HG03432 (cell line): ENCODE measurements around the gene EPB41L3.
"Not testable (repeated sequence)": the region's sequence is repeated elsewhere in the genome, so short reads cannot be mapped to it uniquely, and the experiment has no call there.

Experiments
- ATAC-seq: cut with Tn5 transposase; IDR thresholded peaks from one replicate; pipeline ENCODE4 v1.9.1; 2021; ENCODE audit warnings: mild to moderate bottlenecking, moderate library complexity; ENCODE audit not compliant: unreplicated experiment

EPB41L3 gene

DNA sequence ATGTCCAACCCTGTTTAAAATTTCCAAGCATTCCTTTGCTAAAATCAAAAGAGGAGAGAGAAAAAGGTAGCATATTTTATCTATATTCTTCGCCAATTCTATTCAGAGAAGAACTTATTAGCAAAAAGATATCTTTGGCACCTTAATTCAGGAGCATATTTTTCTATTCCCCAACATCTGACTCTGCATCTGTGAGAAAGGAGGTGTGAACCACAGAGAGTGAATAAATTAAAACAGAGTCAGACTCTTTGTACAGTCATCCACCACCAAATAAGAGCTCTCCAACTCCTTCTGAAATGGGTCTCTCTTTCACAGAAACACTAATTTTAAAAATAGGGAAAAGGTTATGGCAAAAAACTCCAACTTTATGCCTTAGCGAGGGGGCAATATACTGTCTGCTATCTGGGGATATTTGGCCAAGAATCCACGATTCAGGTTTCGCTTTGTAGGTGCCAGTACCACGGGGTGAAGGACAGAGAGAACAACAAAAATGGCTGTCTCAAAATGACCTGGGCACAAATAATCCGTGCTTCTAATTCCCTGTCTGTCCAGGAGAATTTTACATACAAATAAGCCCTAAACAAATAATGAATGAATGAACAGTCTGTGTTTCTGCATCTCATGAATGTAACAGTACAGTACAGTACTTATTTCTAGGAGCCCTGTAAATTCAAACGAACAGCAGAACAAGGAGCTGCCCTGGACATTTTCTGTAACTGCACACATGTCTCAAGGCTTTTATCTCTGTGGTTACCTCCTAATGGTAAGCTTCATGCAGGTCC, 43.4 kb downstream of the EPB41L3 start:
- no peak for ATAC-seq

DNA sequence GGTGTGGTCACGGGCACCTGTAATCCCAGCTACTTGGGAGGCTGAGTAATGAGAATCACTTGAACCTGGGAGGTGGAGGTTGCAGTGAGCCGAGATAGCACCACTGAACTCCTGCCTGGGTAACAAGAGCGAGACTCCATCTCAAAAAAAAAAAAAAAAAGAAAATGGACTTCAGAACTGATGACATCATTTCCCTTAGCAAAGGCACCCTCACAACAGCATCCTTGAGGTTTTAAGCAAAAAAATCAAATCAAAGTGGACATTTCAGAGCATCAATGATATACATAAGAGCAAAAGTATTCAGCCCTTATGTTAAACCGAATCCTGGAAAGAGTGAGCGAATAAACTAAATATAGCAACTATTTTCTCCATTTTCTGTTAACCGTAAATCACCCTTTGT, 45.3 kb downstream of the EPB41L3 start:
- ATAC-seq: no peak

DNA sequence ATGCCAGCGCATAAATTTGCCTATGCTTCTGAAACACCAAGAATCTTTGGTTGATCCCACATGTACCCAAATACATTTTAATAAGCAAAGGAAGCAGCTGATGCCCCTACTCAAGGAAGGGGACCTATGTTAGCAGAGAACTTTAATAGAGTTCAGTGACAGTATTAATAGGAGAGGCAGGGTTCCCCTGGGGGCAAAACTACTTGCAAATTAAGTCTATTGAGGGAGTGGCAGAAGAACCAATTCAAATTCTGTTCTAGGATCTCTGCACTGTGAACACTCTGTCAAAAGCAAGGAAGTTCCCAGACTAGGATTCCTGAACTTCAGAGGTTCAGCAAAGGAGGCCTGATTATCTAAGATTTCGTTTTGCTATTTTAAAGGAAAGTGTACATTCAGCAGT, 47.5 kb downstream of the EPB41L3 start:
- no peak for ATAC-seq

DNA sequence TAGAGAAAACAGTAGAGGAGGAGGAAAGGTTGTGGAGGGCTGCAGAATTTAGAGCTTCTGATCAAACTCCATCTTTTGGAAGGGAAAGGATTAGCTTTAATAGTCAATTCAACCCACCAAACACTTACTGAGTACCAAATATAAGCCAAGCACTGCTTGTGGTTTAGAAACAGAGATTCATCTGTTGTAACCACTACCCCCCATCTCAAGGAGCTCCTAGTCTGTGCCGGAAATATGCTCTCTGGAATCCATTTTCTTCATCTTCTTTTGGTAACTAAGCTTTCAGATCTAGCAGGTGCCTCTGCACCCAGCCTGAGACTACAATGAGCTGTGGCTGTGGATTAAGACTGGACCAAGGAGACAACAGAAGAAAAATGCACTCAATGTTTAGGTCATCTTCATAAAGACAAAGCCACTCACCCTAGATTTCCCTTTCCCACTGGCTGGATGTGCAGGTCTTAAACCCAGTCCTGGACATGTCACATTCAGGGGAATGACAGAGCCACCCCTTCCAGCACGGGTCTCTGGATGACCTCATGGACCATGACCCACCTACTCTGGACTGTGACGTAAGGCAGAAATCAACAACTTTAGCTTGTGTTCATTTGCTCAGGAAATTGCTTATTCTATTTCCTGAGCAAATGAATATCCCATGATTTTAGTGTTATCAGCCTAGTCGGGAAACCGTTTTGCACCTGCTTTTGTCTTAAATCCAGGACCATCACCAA, 52.9 kb downstream of the EPB41L3 start:
- ATAC-seq: no peak

DNA sequence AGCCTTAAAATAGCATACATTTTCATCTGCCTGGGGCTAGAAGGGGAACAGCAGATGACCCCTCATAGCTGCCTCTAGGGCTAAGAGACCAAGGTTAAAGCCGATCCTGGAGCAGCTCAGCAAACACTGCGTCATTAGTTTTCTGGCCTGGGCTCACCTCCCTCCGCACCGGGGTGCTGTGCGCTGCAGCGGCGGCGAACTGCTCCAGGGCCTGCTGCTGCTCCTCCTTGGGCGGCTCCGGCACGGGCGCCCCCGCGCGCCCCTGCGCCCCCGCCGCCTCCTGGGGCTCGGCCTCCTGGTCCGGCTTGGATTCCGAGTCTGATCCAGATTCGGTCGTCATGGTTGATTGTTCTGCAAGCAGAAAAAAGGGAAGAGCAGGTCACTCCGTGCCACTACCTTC, 55.0 kb downstream of the EPB41L3 start:
- no peak for ATAC-seq

DNA sequence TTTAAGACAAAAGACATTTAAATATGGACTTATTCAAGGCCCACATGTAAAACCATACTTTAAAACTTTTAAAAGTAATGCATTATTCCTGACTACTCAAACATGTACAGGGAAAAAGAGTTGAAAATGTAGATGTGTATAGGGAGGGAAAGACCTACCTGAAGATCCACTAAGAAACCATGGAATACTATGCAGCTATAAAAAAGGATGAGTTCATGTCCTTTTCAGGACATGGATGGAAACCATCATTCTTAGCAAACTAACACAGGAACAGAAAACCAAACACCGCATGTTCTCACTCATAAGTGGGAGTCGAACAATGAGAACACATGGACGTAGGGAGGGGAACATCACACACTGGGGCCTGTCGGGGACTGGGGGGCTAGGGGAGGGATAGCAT, 55.8 kb downstream of the EPB41L3 start:
- not testable (repeated sequence) for ATAC-seq

DNA sequence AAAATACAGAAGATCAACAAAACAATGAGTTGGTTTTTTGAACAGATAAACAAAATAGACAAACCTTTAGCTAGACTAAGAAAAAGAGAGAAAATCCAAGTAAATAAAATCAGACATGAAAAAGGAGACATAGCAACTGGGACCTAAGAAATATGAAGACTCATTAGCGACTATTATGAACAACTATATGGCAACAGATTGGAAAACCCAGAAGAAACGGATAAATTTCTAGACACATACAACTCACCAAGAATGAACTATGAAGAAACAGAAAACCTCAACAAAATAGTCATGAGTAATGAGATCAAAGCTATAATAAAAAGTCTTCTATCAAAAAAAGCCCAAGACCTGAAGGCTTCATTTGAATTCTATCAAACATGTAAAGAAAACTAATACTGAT, 59.3 kb downstream of the EPB41L3 start:
- no peak for ATAC-seq

DNA sequence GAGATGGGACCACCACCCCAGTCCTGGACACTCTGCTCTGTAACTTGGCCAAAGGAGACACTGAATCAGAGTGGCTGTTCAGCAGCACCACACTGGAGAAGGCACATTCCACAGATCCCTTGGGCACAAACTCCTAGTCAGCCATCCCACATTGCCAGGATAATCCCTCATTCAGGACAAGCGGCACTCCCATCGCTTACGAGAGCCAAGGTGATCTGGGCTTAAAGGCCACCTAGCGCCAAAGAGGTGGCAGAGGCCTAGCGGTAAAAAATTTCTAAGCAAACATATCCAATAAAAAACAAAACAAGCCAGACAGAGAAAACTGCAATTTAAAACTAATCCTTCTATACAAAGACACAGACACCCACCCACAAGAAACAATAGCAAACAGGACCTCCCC, 62.2 kb downstream of the EPB41L3 start:
- no peak for ATAC-seq

DNA sequence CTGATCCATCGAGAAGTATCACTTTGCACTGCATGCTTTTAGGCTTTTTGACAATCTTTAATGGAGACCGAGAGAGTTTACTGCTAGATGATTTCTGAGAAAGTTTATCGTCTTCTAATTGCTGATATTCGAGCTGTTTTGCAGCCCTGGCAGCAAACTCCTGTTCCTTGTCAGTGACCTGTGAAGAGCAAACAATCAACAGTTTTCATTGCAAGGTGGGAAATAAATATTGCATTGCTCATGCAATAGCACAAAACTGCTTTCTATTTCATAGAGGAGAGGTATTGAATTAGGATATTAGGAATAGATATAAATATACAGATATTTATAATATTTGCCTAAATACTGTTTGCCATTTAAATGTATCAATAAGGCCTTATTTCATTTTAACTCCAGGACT, 65.5 kb downstream of the EPB41L3 start:
- ATAC-seq: no peak

DNA sequence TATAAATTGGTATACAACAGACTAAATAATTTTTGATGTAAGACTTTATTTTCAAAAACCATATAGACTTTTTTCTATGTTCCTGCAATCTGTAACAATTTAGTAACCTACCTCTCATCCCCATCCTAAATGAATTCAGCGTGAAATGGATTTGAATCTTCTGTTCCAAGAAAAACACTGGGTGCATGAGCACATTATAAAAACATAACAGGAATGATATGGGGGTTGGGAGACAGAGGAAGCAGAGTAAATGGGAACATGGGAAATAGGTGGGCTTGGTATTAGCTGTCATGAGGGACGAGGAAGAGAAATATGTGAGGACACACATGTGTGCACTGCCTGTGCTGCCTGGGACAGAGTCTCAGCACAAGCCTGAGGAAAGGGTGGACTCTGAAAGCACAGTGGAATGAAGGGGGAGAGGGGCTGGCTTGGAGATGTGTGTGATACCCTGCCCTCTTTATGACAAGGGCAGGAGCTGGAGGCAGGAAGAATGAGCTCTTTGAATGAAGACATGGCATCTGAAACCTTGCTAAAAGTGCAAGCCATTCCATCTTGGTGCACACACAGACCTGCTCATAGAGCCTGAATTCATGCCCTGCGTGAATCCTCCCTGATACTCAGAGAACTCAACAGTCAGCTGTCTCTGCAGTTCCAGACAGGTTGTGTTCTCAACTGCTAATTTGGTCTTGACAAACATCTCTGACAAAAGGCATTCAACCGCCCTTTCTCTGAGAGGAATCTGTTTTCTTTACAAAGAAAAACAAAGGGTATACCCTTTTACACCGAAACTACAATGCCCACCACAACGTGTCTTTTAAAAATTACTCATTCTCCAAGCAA, 66.6 kb downstream of the EPB41L3 start:
- ATAC-seq: no peak

DNA sequence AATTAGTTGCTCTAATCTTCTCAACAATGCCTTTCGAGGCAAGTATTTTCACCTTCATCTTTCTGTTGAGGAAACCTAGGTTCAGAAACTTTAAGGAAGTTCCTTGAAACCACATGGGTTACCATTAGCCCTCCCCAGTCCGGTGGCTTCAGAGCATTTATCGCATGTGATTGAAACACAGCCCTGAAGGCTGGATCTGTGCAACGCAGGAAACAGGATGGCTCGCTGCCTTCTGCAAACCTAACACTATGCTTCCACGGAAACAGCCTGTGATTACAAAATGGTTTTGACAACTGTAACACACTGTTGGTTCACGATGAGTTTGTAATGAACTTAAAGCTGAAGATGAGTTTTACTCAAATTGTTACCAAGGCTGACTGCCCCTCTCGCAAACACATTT, 68.5 kb downstream of the EPB41L3 start:
- no peak for ATAC-seq

DNA sequence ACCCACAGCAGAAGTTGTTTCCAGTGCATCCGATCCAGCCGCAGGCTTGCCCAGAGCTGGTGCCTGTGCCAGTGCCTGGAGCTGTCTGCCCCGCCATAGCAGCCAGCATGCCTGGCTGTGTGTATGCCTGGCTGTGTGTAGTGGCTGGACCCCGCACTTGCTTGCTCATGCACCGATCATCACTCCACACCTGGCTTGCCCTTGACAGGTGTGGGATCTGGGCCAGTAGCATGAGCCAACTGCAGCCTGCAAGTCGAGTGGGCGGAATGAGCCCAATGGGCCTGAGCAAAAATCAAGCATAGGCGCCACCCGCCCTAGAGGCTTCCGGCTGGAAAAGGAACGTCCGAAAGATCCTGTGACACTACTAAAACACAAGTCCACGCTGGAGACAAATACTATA, 74.5 kb downstream of the EPB41L3 start:
- no peak for ATAC-seq

DNA sequence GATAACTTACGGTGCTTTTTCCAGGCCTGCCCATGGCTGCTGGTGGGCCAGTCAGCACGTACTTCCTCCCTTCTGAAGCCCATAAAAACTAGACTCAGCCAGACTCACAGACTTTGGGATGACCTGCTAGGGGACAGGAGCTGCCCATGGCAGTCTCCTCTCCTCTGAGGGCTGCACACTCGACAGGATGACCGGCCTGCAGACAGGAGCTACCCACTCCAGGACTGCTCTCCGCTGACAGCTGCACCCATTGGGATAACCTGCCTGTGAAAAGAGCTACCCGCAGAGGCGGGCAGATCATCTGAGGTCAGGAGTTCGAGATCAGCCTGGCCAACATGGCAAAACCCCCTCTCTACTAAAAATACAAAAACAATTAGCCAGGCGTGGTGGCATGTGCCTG, 75.4 kb downstream of the EPB41L3 start:
- ATAC-seq: no peak

DNA sequence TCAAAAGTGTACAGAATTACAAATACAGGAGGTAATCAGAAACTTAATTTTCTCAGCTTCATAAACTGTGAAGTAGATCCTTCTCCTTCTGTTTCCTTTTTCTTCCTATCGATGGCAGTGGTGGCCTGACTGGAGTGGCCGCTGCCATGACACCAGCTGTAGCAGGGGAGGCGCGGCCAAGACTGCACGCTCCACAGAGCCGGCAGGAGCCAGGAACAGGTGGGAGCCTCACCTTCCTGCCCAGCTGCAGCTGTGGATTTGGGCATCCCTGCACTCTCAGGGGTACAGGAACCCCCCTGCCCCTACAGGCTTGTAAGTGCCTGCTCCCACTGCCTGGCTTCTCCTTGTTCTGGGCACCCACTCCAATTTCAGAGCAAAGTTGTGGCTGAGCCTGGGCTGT, 76.1 kb downstream of the EPB41L3 start:
- ATAC-seq: no peak

DNA sequence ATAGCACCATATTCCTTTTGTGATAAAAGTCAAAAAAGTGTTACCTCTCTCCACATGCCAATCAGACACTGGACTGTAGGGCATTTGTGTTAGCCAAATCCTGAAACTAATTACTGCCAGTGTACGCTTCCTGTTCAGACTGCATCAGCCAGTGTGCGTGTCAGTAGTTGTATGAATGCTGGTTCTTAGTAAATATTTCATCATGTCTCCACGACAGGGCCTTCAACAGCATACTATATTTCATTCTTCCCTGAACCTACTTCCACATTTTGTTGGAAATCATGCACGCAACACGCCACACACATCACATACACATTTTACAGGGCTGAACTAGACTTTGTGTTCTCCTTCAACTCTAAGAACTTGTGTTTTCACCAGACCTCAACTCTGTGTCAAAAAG, 77.5 kb downstream of the EPB41L3 start:
- ATAC-seq: no peak

DNA sequence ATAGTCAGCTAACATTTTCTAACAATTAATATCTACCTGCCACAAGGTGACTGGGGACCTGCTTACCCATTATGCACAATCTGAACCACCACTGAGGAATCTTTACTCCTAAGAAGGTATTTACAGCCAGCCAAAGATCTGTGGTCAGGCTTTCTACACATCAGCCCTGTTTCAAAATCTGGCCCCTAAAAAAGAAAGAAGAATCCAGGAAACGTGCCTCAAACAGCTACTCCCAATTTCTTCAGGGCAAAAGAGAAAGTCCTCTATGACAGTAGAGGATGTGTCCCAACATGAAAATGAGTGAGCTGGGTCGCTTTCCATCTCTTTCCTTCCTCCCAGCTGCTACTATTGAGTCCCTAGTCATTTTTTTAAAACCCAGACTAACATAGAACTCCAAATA, 79.5 kb downstream of the EPB41L3 start:
- no peak for ATAC-seq

DNA sequence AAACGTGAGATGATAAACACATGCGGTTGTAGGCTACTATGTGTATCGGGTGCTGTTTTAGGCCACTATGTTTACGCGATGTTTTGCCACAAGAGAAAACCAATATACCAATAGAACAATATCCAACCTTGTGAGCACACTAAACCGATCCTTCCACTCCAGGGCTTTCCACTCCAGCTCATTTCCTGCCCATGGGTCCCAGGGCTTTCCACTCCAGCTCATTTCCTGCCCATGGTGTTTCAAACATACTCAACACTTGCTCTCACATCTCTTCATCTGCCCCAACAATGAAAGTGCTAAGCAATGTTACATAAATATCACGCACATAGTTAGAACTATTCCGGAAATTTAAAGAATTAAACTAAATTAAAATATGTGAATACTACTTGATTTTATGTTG, 80.0 kb downstream of the EPB41L3 start:
- ATAC-seq: no peak

DNA sequence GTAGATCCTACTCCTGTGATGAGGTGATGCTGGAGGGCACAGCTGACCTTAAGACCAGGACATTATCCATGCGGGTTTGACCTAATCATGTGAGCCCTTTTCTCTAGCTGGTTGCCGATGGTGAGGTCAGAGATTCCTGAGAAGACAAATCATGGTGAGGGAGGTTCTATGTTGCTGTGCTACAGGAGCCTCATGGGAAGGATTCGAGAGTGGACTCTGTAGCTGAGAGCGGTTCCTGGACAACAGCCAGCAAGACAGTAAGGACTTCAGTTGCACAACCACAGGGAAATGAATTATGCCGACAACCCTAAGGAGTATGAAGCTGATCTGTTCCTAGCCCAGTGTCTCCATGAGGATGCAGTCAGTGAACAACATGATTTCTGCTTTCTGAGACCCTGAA, 80.4 kb downstream of the EPB41L3 start:
- no peak for ATAC-seq

DNA sequence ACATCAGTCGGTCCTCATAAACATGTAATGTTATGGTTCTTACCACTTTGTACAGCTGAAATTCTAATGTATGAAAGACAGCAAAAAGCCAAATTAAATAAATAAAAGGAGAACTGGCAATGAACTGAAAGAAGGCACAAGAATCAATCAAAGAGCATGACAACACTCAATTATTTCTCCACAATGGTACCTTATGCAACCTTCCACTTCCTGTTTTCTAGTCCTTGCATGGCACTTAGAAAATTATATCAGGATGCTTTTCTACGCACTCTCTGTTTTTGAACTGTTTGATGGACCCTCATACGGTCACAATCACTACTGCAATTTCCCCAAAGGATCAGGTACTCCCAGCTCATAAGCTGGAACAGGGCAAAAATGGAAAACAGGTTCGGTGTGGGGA, 81.6 kb downstream of the EPB41L3 start:
- ATAC-seq: no peak

DNA sequence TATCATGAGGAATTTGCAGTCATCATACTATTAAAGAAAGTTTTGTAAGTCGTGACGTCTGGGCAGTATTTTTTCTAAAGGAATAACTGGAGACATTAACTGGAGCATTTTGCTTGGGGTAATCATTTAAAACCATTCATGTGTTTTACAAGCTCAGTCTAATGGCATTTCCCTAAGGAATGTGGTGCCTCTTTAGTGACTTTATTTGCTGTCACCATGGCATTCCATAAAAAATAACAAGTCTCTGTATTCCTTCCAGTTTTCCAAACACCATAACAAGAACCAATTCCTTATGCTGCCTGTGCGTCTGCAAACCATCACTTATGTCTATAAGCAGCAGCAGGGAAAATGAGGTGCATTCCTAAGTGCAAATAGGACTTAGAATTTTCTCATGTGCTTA, 82.8 kb downstream of the EPB41L3 start:
- ATAC-seq: no peak

DNA sequence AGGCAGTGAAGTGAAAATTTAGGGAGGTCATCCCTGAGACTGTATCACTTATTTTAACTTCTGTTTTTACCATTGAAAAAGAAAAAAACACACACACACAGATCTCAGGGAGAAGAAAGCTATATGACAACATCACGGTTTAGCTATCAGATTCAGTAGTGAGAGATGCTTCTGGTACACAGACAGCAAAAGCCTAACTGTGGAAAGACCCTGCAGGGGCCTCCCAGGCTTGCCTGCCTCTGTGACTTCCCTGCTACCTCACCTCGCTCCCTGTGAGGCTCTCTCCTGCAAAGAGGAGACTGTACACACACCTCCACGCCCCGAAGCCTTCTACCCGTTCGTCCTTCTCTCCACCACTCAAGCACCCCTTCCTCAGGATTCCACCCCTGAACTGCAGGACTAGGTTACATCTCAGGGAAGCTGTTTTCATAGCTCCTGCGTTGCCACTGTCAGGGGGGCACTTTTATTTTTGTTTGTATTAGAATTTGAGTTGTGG, 86.3 kb downstream of the EPB41L3 start:
- ATAC-seq: no peak
